HEK293 (cell line): Measurements from ENCODE around the gene SZT2.

ENCODE experiments used
- EGR2 ChIP-seq: fragments of 450-650 bp; formaldehyde crosslinking; IDR thresholded peaks from 2 replicates; pipeline ENCODE4 v1.5.1; 2016; ENCODE audit warnings: low read depth, missing biosample characterization, missing genetic modification characterization
- KLF8 ChIP-seq: fragments of 450-650 bp; formaldehyde crosslinking; IDR thresholded peaks from 2 replicates; pipeline ENCODE4 v1.5.1; 2016; ENCODE audit warnings: missing biosample characterization, missing genetic modification characterization
- REPIN1 ChIP-seq: fragments of 450-650 bp; formaldehyde crosslinking; IDR thresholded peaks from 2 replicates; pipeline ENCODE4 v1.5.1; 2017; ENCODE audit warnings: missing biosample characterization, missing genetic modification characterization, low read depth
- SCRT2 ChIP-seq: fragments of 450-650 bp; formaldehyde crosslinking; IDR thresholded peaks from 2 replicates; pipeline ENCODE4 v1.5.1; 2016; ENCODE audit warnings: missing biosample characterization, missing genetic modification characterization
- SP3 ChIP-seq: fragments of 450-650 bp; formaldehyde crosslinking; IDR thresholded peaks from 2 replicates; pipeline ENCODE4 v1.5.1; 2016; ENCODE audit warnings: missing biosample characterization, missing genetic modification characterization
- TCF7L2 ChIP-seq: IDR thresholded peaks from 2 replicates; pipeline ENCODE4 v1.6.1; 2011; ENCODE audit warnings: low read depth, mild to moderate bottlenecking, inconsistent platforms, low read length, moderate library complexity, borderline replicate concordance
- ZNF114 ChIP-seq: fragments of 450-650 bp; formaldehyde crosslinking; IDR thresholded peaks from 2 replicates; pipeline ENCODE4 v1.5.0; 2017; ENCODE audit warnings: missing biosample characterization, missing genetic modification characterization
- ZNF157 ChIP-seq: fragments of 450-650 bp; formaldehyde crosslinking; IDR thresholded peaks from 2 replicates; pipeline ENCODE4 v1.5.1; 2016; ENCODE audit warnings: missing biosample characterization, missing genetic modification characterization
- ZNF202 ChIP-seq: fragments of 450-650 bp; formaldehyde crosslinking; IDR thresholded peaks from 2 replicates; pipeline ENCODE4 v1.5.1; 2016; ENCODE audit warnings: missing biosample characterization, missing genetic modification characterization, borderline replicate concordance
- ZNF221 ChIP-seq: fragments of 450-650 bp; formaldehyde crosslinking; IDR thresholded peaks from 2 replicates; pipeline ENCODE4 v1.5.1; 2017; ENCODE audit warnings: missing biosample characterization, missing genetic modification characterization, borderline replicate concordance
- ZNF23 ChIP-seq: fragments of 450-650 bp; formaldehyde crosslinking; IDR thresholded peaks from 2 replicates; pipeline ENCODE4 v1.5.1; 2016; ENCODE audit warnings: missing biosample characterization, missing genetic modification characterization, borderline replicate concordance
- ZNF354C ChIP-seq: fragments of 450-650 bp; formaldehyde crosslinking; IDR thresholded peaks from 2 replicates; pipeline ENCODE4 v1.5.1; 2016; ENCODE audit warnings: missing biosample characterization, missing genetic modification characterization, low read depth, borderline replicate concordance
- ZNF514 ChIP-seq: fragments of 450-650 bp; formaldehyde crosslinking; IDR thresholded peaks from 2 replicates; pipeline ENCODE4 v1.5.1; 2016; ENCODE audit warnings: missing biosample characterization, missing genetic modification characterization
- ZNF530 ChIP-seq: fragments of 450-650 bp; formaldehyde crosslinking; IDR thresholded peaks from 2 replicates; pipeline ENCODE4 v1.5.1; 2016; ENCODE audit warnings: low read depth, missing biosample characterization, missing genetic modification characterization
- ZNF549 ChIP-seq: fragments of 450-650 bp; IDR thresholded peaks from 2 replicates; pipeline ENCODE4 v1.5.1; 2018; ENCODE audit warnings: missing biosample characterization, missing genetic modification characterization, mild to moderate bottlenecking, inconsistent platforms, moderate library complexity
- ZNF555 ChIP-seq: fragments of 450-650 bp; formaldehyde crosslinking; conservative IDR thresholded peaks from 2 replicates; pipeline ENCODE4 v1.5.1; 2017; ENCODE audit warnings: missing biosample characterization, mild to moderate bottlenecking, missing genetic modification characterization, inconsistent platforms
- ZNF561 ChIP-seq: fragments of 450-650 bp; IDR thresholded peaks from 2 replicates; pipeline ENCODE4 v1.5.1; 2018; ENCODE audit warnings: missing biosample characterization, missing genetic modification characterization, borderline replicate concordance
- ZNF600 ChIP-seq: fragments of 450-650 bp; formaldehyde crosslinking; IDR thresholded peaks from 2 replicates; pipeline ENCODE4 v1.5.1; 2016; ENCODE audit warnings: missing biosample characterization, missing genetic modification characterization
- ZNF677 ChIP-seq: fragments of 450-650 bp; IDR thresholded peaks from 2 replicates; pipeline ENCODE4 v1.5.0; 2018; ENCODE audit warnings: missing biosample characterization, mild to moderate bottlenecking, missing genetic modification characterization, moderate library complexity
- ZNF701 ChIP-seq: fragments of 450-650 bp; formaldehyde crosslinking; IDR thresholded peaks from 2 replicates; pipeline ENCODE4 v1.5.1; 2016; ENCODE audit warnings: missing biosample characterization, missing genetic modification characterization
- ZNF768 ChIP-seq: fragments of 450-650 bp; formaldehyde crosslinking; IDR thresholded peaks from 2 replicates; pipeline ENCODE4 v1.5.1; 2018; ENCODE audit warnings: missing biosample characterization, mild to moderate bottlenecking, missing genetic modification characterization
- ZNF837 ChIP-seq: fragments of 450-650 bp; formaldehyde crosslinking; IDR thresholded peaks from 2 replicates; pipeline ENCODE4 v1.5.1; 2016; ENCODE audit warnings: missing biosample characterization, missing genetic modification characterization
- TF ChIP-seq, protein P1 (sequence below): fragments of 450-650 bp; formaldehyde crosslinking; IDR thresholded peaks from 2 replicates; pipeline ENCODE4 v1.5.1; 2016; ENCODE audit warnings: missing biosample characterization, missing genetic modification characterization
- TF ChIP-seq, protein P2 (sequence below): fragments of 450-650 bp; formaldehyde crosslinking; IDR thresholded peaks from 2 replicates; pipeline ENCODE4 v1.5.0; 2017; ENCODE audit warnings: missing biosample characterization, missing genetic modification characterization, borderline replicate concordance
- TF ChIP-seq, protein P3 (sequence below): fragments of 450-650 bp; formaldehyde crosslinking; IDR thresholded peaks from 2 replicates; pipeline ENCODE4 v1.5.1; 2016; ENCODE audit warnings: missing biosample characterization, missing genetic modification characterization, low read depth
- TF ChIP-seq, protein P4 (sequence below): fragments of 450-650 bp; formaldehyde crosslinking; IDR thresholded peaks from 2 replicates; pipeline ENCODE4 v1.5.1; 2016; ENCODE audit warnings: missing biosample characterization, missing genetic modification characterization
- TF ChIP-seq, protein P5 (sequence below): sonication (generic); formaldehyde crosslinking; IDR thresholded peaks from 2 replicates; pipeline ENCODE4 v1.8.1; 2022; ENCODE audit warnings: mild to moderate bottlenecking, moderate library complexity, missing genetic modification reagents
- TF ChIP-seq, protein P6 (sequence below): fragments of 450-650 bp; IDR thresholded peaks from 2 replicates; pipeline ENCODE4 v1.5.1; 2018; ENCODE audit warnings: missing biosample characterization, missing genetic modification characterization
- TF ChIP-seq, protein P7 (sequence below): fragments of 450-650 bp; formaldehyde crosslinking; IDR thresholded peaks from 2 replicates; pipeline ENCODE4 v1.5.1; 2016; ENCODE audit warnings: missing biosample characterization, missing genetic modification characterization

The SZT2 gene

DNA sequence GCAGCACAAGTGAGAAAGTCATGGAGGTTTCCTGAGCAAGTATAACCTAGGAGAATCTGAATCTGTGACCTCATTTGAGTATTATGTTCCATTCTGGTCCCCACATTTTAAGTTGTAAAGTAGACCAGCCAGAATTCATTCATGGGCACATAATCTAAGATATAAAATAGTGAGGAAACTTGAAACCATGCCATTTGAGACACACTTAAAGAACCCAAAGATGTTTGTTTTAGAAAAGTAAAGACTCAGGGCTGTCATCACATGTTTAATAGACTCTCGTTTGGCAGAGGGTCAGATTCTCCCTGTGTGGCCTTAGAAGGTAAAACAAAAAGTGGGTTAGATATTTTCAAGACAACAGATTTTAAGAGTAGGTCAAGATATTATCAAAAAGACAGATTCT is 6.4 kb downstream of the SZT2 start (continued):
- TF ChIP-seq ZNF157 (tag by site-specific recombination) (no peak), ZNF530 (tag by site-specific recombination) (no peak), ZNF837 (tag by site-specific recombination) (no peak), ZNF23 (tag by site-specific recombination) (no peak), ZNF354C (tag by site-specific recombination) (no peak), ZNF677 (tag by site-specific recombination) (no peak), ZNF514 (tag by site-specific recombination) (no peak), SCRT2 (tag by site-specific recombination) (no peak), ZNF561 (tag by site-specific recombination) (peak; percentile 66; the same call in 1 of the 2 replicates), ZNF549 (tag by site-specific recombination) (no peak), REPIN1 (no peak), ZNF600 (tag by site-specific recombination) (no peak), ZNF221 (no peak), ZNF202 (tag by site-specific recombination) (no peak), EGR2 (tag by site-specific recombination) (no peak), ZNF701 (tag by site-specific recombination) (no peak), KLF8 (tag by site-specific recombination) (no peak; the same call in 1 of the 2 replicates), ZNF768 (tag by site-specific recombination) (no peak), ZNF555 (tag by site-specific recombination) (no peak), TCF7L2 (no peak), ZNF114 (tag by site-specific recombination) (no peak), SP3 (tag by site-specific recombination) (no peak)
- TF ChIP-seq, protein P1, sequence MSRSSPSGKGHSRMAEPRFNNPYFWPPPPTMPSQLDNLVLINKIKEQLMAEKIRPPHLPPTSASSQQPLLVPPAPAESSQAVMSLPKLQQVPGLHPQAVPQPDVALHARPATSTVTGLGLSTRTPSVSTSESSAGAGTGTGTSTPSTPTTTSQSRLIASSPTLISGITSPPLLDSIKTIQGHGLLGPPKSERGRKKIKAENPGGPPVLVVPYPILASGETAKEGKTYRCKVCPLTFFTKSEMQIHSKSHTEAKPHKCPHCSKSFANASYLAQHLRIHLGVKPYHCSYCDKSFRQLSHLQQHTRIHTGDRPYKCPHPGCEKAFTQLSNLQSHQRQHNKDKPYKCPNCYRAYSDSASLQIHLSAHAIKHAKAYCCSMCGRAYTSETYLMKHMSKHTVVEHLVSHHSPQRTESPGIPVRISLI: no peak
- TF ChIP-seq, protein P2, sequence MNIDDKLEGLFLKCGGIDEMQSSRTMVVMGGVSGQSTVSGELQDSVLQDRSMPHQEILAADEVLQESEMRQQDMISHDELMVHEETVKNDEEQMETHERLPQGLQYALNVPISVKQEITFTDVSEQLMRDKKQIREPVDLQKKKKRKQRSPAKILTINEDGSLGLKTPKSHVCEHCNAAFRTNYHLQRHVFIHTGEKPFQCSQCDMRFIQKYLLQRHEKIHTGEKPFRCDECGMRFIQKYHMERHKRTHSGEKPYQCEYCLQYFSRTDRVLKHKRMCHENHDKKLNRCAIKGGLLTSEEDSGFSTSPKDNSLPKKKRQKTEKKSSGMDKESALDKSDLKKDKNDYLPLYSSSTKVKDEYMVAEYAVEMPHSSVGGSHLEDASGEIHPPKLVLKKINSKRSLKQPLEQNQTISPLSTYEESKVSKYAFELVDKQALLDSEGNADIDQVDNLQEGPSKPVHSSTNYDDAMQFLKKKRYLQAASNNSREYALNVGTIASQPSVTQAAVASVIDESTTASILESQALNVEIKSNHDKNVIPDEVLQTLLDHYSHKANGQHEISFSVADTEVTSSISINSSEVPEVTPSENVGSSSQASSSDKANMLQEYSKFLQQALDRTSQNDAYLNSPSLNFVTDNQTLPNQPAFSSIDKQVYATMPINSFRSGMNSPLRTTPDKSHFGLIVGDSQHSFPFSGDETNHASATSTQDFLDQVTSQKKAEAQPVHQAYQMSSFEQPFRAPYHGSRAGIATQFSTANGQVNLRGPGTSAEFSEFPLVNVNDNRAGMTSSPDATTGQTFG: no peak
- TF ChIP-seq, protein P3, sequence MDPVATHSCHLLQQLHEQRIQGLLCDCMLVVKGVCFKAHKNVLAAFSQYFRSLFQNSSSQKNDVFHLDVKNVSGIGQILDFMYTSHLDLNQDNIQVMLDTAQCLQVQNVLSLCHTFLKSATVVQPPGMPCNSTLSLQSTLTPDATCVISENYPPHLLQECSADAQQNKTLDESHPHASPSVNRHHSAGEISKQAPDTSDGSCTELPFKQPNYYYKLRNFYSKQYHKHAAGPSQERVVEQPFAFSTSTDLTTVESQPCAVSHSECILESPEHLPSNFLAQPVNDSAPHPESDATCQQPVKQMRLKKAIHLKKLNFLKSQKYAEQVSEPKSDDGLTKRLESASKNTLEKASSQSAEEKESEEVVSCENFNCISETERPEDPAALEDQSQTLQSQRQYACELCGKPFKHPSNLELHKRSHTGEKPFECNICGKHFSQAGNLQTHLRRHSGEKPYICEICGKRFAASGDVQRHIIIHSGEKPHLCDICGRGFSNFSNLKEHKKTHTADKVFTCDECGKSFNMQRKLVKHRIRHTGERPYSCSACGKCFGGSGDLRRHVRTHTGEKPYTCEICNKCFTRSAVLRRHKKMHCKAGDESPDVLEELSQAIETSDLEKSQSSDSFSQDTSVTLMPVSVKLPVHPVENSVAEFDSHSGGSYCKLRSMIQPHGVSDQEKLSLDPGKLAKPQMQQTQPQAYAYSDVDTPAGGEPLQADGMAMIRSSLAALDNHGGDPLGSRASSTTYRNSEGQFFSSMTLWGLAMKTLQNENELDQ (tag by site-specific recombination): no peak
- TF ChIP-seq, protein P4, sequence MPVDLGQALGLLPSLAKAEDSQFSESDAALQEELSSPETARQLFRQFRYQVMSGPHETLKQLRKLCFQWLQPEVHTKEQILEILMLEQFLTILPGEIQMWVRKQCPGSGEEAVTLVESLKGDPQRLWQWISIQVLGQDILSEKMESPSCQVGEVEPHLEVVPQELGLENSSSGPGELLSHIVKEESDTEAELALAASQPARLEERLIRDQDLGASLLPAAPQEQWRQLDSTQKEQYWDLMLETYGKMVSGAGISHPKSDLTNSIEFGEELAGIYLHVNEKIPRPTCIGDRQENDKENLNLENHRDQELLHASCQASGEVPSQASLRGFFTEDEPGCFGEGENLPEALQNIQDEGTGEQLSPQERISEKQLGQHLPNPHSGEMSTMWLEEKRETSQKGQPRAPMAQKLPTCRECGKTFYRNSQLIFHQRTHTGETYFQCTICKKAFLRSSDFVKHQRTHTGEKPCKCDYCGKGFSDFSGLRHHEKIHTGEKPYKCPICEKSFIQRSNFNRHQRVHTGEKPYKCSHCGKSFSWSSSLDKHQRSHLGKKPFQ (tag by site-specific recombination): peak; percentile 77
- TF ChIP-seq, protein P5, sequence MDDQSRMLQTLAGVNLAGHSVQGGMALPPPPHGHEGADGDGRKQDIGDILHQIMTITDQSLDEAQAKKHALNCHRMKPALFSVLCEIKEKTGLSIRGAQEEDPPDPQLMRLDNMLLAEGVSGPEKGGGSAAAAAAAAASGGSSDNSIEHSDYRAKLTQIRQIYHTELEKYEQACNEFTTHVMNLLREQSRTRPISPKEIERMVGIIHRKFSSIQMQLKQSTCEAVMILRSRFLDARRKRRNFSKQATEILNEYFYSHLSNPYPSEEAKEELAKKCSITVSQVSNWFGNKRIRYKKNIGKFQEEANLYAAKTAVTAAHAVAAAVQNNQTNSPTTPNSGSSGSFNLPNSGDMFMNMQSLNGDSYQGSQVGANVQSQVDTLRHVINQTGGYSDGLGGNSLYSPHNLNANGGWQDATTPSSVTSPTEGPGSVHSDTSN (CRISPR knock-in tag): no peak
- TF ChIP-seq, protein P6, sequence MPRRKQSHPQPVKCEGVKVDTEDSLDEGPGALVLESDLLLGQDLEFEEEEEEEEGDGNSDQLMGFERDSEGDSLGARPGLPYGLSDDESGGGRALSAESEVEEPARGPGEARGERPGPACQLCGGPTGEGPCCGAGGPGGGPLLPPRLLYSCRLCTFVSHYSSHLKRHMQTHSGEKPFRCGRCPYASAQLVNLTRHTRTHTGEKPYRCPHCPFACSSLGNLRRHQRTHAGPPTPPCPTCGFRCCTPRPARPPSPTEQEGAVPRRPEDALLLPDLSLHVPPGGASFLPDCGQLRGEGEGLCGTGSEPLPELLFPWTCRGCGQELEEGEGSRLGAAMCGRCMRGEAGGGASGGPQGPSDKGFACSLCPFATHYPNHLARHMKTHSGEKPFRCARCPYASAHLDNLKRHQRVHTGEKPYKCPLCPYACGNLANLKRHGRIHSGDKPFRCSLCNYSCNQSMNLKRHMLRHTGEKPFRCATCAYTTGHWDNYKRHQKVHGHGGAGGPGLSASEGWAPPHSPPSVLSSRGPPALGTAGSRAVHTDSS (tag by site-specific recombination): no peak
- TF ChIP-seq, protein P7, sequence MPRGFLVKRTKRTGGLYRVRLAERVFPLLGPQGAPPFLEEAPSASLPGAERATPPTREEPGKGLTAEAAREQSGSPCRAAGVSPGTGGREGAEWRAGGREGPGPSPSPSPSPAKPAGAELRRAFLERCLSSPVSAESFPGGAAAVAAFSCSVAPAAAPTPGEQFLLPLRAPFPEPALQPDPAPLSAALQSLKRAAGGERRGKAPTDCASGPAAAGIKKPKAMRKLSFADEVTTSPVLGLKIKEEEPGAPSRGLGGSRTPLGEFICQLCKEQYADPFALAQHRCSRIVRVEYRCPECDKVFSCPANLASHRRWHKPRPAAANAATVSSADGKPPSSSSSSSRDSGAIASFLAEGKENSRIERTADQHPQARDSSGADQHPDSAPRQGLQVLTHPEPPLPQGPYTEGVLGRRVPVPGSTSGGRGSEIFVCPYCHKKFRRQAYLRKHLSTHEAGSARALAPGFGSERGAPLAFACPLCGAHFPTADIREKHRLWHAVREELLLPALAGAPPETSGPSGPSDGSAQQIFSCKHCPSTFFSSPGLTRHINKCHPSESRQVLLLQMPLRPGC (tag by site-specific recombination): 0 out of 2 replicates have a peak, but pooled peaks have one; percentile 40
